CD4-positive, alpha-beta T cell (primary cell): ENCODE results near the gene TRIM44. TPM values are rescaled to one million over a fixed set of nuclear protein-coding genes. Genes with fewer than 3 reads are reported as not detected.

ENCODE experiments used
- ATAC-seq: fragments of 200-7000 bp; cut with Tn5 transposase; one replicate; pipeline ENCODE4 v1.10.0; 2022; ENCODE audit warnings: mild to moderate bottlenecking; ENCODE audit not compliant: poor library complexity
- CTCF ChIA-PET: fragments of 350-600 bp; sonication (Branson Sonifier 250); formaldehyde crosslinking; loops from one replicate; lab custom pipeline; 2021; ENCODE audit warnings: antibody characterized with exemption, inconsistent platforms; lab: Charles Lee
- POLR2A ChIA-PET: fragments of 350-600 bp; sonication (Branson Sonifier 250); formaldehyde crosslinking; loops from one replicate; lab custom pipeline; 2021; ENCODE audit warnings: antibody characterized with exemption, inconsistent platforms; lab: Charles Lee
- DNase-seq, 14 experiments: peaks; one replicate each; pipeline ENCODE4 v3.0.0-alpha.2; 2013 to 2020; ENCODE audit warnings: mixed read lengths in 2 of 14
- H3K27ac ChIP-seq, 2 donors: one replicate each; pipeline versions ENCODE4 v1.5.1 to v1.7.0; 2013; ENCODE audit warnings: low read length in 2 of 2, low read depth in 1 of 2, mild to moderate bottlenecking in 1 of 2
- H3K27me3 ChIP-seq, 2 experiments: 1 replicate in 1 of 2; 2 replicates in 1 of 2; pipeline versions ENCODE4 v1.6.1 to v1.7.0; 2013; ENCODE audit warnings: low read length in 2 of 2, control low read depth in 1 of 2, mild to moderate bottlenecking in 1 of 2, moderate library complexity in 1 of 2; ENCODE audit not compliant: insufficient read depth in 2 of 2, control insufficient read depth in 1 of 2
- H3K36me3 ChIP-seq: one replicate; pipeline ENCODE4 v1.6.1; 2013; ENCODE audit warnings: low read length, control low read depth; ENCODE audit not compliant: insufficient read depth
- H3K4me1 ChIP-seq: one replicate; pipeline ENCODE4 v1.6.1; 2013; ENCODE audit warnings: low read length, control low read depth; ENCODE audit not compliant: insufficient read depth
- H3K4me3 ChIP-seq: one replicate; pipeline ENCODE4 v1.5.1; 2013; ENCODE audit warnings: mild to moderate bottlenecking, low read length, moderate library complexity
- H3K9me3 ChIP-seq, 2 experiments: 1 replicate in 1 of 2; 2 replicates in 1 of 2; pipeline versions ENCODE4 v1.6.1 to v1.7.0; 2013; ENCODE audit warnings: low read length in 2 of 2, mild to moderate bottlenecking in 2 of 2, control low read depth in 1 of 2, moderate library complexity in 1 of 2; ENCODE audit not compliant: control insufficient read depth in 1 of 2, insufficient read depth in 1 of 2
- H3K27ac Mint-ChIP-seq: one replicate; pipeline ENCODE4 v1.8.0; 2020; ENCODE audit warnings: mixed read lengths
- H3K27me3 Mint-ChIP-seq: one replicate; pipeline ENCODE4 v1.8.0; 2021; ENCODE audit warnings: mixed read lengths
- H3K36me3 Mint-ChIP-seq: one replicate; pipeline ENCODE4 v1.8.0; 2021; ENCODE audit warnings: low read depth, mixed read lengths
- H3K4me1 Mint-ChIP-seq: one replicate; pipeline ENCODE4 v1.8.0; 2021; ENCODE audit warnings: low read depth, mixed read lengths
- H3K4me3 Mint-ChIP-seq: one replicate; pipeline ENCODE4 v1.8.0; 2020; ENCODE audit warnings: mild to moderate bottlenecking, mixed read lengths
- H3K9me3 Mint-ChIP-seq: one replicate; pipeline ENCODE4 v1.8.0; 2020; ENCODE audit warnings: mixed read lengths
- intact Hi-C, 2 experiments: fragments of 100-400 bp; cut with DNase I in 1 of 2; cut with micrococcal nuclease in 1 of 2; formaldehyde crosslinking; loops; one replicate each; pipeline versions ENCODE4 v1.15.1 to v1.9.0; 2023 to 2025; cut with DNase I, micrococcal nuclease
- total RNA-seq, 174 experiments: library from RNA in 2 of 174; stranded (reverse) in 2 of 174; gene quantifications; one replicate each; pipeline ENCODE4 v1.2.3 and lab custom pipeline; 2021 to 2026
- TF ChIP-seq, protein P1 (sequence below): fragments of 200-600 bp; IDR thresholded peaks from one replicate; pipeline ENCODE4 v1.8.0; 2022; ENCODE audit warnings: antibody characterized with exemption, mild to moderate bottlenecking

The TRIM44 gene
- total RNA-seq, 2 experiments from 2014 or later = 32.1 to 36.7 TPM

DNA sequence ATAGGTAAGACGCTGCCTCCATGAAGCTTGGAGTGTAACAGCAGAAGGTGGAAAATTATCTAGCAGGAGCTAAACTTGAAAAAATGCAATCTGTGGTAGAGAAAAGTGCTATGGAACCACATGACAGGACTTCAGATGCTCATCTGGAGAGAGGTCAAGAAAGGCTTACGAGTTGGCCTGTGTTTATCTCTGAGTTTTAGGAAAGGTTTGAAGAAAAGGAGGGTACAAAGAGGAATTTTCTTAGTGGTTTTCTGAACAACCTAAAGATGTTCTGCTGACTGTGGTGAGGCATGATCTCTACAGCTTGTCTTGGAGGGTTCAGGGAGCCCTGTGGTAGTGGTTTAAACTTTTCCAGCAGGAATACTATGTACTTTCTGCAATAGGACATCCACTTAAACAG is 36.1 kb upstream of the TRIM44 start:
- ATAC-seq = no peak
- Histone ChIP-seq H3K27ac (no peak overlapping the region), H3K4me1 (no peaks in the 10 kb centered on the region), H3K9me3 (no peaks in the 10 kb centered on the region), H3K4me3 (no peak overlapping the region), H3K36me3 (no peaks in the 10 kb centered on the region), H3K27me3 (peaks cover 9 to 49% of the 10 kb centered on the region in 2 experiments)
- no peaks in the 10 kb centered on the region for H3K36me3 Mint-ChIP-seq
- no peak for DNase-seq
- peaks cover 85% of the 10 kb centered on the region for H3K27me3 Mint-ChIP-seq
- intact Hi-C loops = no loop called here
- no peaks in the 10 kb centered on the region for H3K4me1 Mint-ChIP-seq
- TF ChIP-seq, protein P1, sequence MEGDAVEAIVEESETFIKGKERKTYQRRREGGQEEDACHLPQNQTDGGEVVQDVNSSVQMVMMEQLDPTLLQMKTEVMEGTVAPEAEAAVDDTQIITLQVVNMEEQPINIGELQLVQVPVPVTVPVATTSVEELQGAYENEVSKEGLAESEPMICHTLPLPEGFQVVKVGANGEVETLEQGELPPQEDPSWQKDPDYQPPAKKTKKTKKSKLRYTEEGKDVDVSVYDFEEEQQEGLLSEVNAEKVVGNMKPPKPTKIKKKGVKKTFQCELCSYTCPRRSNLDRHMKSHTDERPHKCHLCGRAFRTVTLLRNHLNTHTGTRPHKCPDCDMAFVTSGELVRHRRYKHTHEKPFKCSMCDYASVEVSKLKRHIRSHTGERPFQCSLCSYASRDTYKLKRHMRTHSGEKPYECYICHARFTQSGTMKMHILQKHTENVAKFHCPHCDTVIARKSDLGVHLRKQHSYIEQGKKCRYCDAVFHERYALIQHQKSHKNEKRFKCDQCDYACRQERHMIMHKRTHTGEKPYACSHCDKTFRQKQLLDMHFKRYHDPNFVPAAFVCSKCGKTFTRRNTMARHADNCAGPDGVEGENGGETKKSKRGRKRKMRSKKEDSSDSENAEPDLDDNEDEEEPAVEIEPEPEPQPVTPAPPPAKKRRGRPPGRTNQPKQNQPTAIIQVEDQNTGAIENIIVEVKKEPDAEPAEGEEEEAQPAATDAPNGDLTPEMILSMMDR = no peak
- H3K27ac Mint-ChIP-seq = no peak overlapping the region
- CTCF ChIA-PET = no interaction called here
- H3K4me3 Mint-ChIP-seq = no peak overlapping the region
- H3K9me3 Mint-ChIP-seq = no peaks in the 10 kb centered on the region
- POLR2A ChIA-PET = no interaction called here

DNA sequence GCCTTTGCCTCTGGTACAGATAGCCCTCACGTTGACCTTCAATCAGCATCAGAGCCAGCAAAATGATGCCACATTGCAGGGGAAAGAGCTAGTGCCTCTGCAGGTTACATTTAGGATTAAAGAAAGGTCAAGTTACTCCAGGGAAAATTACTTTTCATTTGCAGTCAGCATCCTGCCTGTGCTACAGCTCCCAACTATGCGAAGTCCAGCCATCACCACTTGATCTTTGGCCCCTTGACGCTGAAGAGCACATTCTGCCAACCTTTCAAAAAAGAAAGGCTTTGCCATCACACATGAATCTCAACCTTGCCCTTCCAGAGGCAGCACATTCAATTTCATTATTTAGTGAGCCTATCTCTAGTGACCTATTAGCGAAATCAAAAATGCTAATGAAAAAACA is 33.1 kb upstream of the TRIM44 start:
- TF ChIP-seq, protein P1 = no peak
- peaks cover 7 to 36% of the 10 kb centered on the region in 2 experiments for H3K27me3 ChIP-seq
- no peaks in the 10 kb centered on the region for H3K9me3 Mint-ChIP-seq
- no peaks in the 10 kb centered on the region for H3K36me3 ChIP-seq
- no peak overlapping the region for H3K27ac ChIP-seq
- H3K4me1 Mint-ChIP-seq = no peaks in the 10 kb centered on the region
- no peak overlapping the region for H3K4me3 ChIP-seq
- H3K4me3 Mint-ChIP-seq = no peak overlapping the region
- ATAC-seq (no peak), DNase-seq (no peak)
- H3K9me3 ChIP-seq = no peaks in the 10 kb centered on the region
- intact Hi-C loops = no loop called here
- H3K4me1 ChIP-seq = no peaks in the 10 kb centered on the region
- H3K27ac Mint-ChIP-seq = no peak overlapping the region
- peaks cover 72% of the 10 kb centered on the region for H3K27me3 Mint-ChIP-seq
- no peaks in the 10 kb centered on the region for H3K36me3 Mint-ChIP-seq
- ChIA-PET CTCF (no interaction called here), POLR2A (no interaction called here)

DNA sequence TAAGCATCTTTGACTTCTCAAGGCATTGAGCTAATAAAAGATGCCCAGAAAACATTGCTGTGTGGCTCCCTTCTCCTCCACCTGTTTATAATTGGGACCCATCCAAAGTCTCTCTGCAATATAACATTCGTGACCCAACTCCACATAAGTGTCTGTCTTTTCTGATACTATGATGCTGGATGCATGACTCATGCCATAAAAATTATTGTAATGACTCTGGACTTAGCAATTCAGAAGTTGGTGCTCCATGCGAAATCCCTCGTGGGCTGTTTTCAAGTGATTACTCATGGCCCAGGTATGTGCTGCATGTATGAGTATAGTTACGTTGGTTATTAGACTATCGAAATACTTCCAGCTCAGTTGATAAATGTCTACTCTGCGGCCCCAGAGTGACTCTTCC is 32.7 kb upstream of the TRIM44 start:
- Mint-ChIP-seq H3K4me1 (no peaks in the 10 kb centered on the region), H3K4me3 (no peak overlapping the region), H3K9me3 (no peaks in the 10 kb centered on the region), H3K27me3 (peaks cover 68% of the 10 kb centered on the region), H3K27ac (no peak overlapping the region), H3K36me3 (no peaks in the 10 kb centered on the region)
- ChIA-PET POLR2A (no interaction called here), CTCF (no interaction called here)
- Histone ChIP-seq H3K4me3 (no peak overlapping the region), H3K4me1 (no peaks in the 10 kb centered on the region), H3K27me3 (peaks cover 7 to 36% of the 10 kb centered on the region in 2 experiments), H3K27ac (no peak overlapping the region), H3K9me3 (no peaks in the 10 kb centered on the region), H3K36me3 (no peaks in the 10 kb centered on the region)
- TF ChIP-seq, protein P1 = no peak
- DNase-seq (no peak), ATAC-seq (no peak)
- intact Hi-C loops = no loop called here
